Umbilical cord (tissue), 2 donors: ENCODE measurements around the gene MN1. TPM values are rescaled to one million over a fixed set of nuclear protein-coding genes. Genes with fewer than 3 reads are reported as not detected.

Experiments used
- DNase-seq: peaks from one replicate; pipeline ENCODE4 v3.0.0-alpha.2; 2015; ENCODE audit warnings: low spot score
- total RNA-seq: library from RNA; depleted of rRNA; stranded (reverse); fragments of >200 nt; gene quantifications from one replicate; pipeline ENCODE4 v1.2.3, GENCODE V29; 2014; ENCODE audit warnings: low replicate concordance; ENCODE audit not compliant: insufficient read depth

MN1 gene
- total RNA-seq, 1 donor from 2014 or later, result 9.9 TPM

DNA sequence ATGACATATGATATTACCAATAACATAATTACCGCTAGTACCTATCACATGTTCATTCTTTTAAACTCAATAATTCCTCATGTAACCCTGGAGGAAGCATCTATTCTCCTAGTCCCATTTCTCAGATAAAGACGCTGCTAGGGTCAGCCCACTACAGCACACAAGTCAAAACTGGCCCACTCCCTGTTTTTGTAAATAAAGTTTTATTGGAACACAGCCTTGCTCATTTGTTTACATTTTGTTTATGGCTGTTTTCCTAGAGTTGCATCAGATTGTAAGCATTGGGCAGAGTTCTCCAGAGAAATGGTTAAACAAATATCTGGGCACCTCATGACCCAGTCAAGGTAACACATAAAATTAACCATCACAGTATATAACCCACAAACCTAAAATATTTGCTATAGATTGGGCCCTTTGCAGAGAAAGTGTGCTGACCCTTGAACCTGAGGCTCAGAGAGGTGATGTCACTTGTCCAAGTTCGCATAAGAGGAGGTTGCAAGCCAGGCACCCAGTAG, 36.8 kb downstream of the MN1 start:
- DNase-seq, result no peak

DNA sequence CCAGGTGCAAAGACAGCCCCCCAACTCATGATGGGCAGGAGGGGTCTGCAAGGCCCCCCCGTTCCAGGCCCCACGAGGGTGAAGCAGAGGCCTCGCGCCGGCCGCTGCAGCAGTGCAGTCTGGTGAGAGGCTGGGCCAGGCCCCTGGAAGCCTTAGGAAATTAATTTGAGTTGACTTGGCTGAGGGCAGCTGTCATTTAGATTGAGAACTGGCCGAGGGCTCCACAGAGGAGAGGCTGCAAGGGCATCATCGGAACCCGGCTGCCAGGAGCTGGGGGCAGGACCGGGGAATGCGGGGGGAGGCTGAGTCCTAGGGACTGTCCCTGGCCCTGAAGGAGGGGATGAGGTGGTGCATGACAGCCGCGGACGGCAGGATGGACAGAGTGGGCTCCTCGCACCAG, 39.9 kb downstream of the MN1 start:
- no peak for DNase-seq

DNA sequence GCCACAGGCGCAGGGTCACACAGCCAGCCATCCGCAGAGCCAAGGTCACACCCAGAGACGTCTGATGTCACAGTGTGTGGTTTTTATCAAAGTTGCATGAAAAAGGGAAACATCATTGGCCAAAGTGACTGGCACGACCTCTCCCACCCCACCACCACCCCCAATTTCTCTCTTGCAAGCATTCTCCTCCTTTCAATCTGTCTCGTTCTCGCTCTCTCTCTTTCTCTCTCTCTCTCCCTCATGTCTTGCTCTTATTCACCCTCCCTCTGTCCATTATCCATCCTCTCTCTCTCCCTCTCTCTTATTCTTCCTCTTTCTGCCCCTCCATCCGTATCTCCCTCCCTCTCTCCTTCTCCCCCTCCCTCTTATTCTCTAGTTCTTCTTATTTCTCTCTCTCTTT, 40.6 kb downstream of the MN1 start:
- DNase-seq, result no peak

DNA sequence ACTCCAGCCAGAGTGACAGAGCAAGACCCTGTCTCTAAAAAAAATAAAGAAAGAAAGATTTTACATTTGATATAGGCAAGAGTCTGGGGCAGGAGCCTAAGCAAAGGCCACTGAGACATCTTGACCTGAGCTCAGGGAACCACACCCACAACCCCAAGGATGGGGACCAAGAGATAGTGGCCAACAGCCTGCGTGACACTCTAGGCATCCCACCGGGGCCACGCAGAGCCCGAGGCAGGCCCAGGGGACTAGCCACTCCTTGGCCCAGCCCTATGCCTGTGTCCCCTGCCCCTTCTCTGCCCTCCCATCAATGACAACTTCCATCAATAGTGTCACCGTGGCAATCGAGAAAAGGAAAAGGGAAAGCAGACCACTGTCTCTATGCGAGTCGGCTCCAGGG, 41.1 kb downstream of the MN1 start:
- no peak for DNase-seq

DNA sequence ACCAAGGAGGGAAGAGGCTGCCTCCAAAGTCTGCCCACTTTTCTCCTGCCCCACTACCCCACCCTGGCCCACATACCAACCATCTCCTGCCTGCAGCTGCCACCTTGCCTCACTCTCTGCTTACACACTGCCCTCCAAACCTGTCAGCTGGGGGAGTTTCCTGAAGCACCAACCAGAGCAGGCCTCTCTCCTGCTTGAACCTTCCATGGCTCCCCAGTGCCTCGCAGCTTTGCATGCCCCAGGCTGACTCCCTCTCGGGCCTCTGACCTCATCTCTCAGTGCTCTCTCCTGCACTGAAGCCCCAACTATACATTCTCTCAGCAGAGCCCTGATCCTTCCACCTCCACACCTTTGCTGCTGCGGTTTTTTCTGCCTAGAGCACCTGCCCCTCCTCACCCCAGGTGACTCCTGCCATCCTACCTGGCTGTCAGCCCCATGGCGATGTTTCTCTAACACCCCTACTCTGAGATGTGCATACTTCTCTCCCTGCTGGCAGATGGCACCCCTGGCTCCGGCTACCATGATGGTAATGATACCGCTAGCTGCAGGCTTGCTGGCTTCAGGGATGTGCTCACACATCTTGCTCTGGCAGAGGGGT, 43.5 kb downstream of the MN1 start:
- DNase-seq, result no peak

DNA sequence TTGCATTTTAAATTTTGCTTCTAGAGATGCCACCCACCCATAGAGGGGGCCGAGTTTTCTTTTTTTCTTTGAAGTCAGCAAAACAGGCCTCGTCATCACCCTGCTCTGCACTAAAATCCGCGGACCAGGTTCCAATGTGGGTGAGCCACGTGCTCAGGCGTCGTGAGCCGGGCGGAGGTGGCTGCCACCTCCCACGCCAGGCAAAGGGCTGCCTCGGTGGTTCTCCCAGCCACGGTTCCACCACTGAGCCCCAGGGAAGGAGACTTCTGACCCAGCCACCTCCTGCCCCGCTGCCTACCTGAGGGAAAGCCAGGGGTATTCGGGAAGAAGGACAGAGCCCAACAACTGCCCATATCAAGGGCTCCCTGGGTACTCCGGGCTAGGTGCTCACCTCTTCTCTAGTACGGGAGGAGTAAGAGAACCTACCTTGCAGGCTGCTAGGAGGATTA, 45.3 kb downstream of the MN1 start:
- no peak for DNase-seq

DNA sequence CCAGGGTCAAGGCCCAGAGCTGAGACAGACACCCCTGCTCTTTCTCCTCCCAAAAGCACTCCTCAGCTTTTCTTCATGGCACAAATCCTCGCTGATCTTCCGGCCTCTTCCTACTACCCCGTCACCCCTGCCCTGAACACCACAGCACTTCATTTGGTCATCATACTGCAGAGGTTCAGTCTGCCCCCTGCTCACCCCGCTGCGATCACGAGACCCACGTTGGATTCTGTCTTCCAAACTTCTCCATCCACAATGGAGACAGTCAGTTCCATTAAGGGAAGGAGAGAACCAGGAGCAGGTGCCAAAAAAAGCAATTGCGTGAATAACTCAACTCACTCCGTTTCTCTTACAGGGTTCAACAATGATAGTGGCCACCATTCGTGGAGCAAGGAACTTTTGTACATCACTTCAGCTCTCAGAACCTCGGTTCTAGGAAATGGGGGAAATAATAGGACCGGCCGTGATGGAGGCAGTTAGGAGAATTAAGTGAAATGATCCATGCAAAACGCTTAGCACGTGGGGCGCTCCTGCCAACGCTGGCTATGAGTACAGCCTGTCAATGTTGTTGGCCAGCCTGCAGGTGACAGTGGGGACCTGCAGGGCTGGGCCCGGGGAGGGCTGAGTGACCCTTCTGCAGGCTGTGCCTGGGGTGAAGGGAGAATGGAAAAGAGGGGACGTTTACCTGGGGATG, 45.9 kb downstream of the MN1 start:
- no peak for DNase-seq

DNA sequence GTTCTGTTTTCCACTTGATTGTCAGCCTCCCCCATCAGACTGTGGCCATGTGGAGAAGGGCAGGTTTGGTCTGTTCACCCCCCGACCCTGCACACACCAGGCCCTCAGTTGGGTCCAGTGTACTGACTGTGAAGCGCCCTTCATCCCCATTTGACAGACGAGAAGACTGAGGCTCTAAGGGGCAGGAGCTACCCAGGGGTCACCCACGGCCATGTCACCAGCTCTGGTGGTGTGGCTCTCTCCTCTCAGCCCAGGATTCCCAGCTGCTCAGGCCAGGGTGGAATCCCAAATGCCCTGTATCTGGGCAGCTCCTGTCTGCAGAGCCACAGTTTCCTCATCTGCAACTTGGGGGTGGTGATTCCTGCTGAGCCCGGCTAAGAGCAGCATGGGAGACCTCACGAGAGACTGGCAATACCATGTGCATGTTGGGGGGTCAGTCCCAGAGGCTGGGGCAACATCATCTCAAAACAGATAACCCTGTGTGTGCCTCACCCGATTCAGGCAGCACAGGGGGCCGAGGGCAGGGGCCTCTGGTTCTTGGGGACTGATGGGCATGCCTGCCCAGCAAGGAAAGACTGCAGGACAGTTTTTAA, 46.6 kb downstream of the MN1 start:
- no peak for DNase-seq

DNA sequence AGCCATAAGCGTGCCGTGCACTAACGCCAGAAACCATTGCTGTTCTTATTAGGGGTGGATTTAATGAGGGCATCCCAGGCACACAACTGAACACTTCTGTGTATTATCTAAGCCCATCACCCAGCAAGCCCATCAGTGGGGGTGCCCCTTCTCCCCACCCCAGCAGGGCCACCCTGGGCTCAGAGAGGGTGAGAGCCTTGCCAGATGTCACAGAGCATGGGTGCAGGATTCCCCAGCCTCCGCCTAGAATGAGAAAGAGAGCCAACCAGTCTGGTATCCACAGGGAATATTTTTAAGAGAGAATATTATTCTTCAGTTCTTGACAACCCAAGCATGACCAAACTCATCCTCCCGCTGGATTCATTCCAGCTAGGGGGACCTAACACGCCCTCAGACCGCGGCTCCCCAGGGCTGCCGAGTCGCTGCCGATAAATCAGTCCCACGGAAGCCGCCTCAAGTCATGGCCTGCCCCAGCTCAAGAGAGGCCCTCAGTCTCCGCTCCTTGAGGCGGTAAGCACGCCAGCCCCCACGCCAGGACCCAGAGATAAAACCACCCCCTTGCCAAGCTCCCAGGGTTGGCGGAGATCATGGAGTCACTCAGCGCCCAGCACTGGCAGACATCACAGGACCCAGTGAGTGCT, 47.2 kb downstream of the MN1 start:
- DNase-seq, result peak; percentile 88

DNA sequence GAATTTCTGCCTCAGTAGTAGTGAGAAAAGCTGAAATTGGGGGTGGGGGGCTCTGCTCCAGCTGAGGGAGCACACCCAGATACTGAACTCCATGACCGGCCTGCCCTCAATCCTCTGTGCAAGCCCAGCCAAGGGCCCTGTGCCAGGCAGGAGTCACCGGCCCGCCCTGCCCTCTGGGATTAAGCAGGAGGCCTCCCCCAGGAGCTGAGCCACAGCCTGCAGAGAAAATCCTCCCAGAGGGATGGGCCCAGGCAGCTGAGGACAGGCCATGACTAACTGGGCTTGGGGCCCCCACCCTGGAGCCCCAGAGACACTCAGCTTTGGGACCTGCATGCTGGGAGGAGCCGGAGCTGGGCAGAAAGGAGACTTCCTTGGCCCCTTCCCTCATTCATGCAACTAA, 48.8 kb downstream of the MN1 start:
- DNase-seq, result peak; percentile 95

DNA sequence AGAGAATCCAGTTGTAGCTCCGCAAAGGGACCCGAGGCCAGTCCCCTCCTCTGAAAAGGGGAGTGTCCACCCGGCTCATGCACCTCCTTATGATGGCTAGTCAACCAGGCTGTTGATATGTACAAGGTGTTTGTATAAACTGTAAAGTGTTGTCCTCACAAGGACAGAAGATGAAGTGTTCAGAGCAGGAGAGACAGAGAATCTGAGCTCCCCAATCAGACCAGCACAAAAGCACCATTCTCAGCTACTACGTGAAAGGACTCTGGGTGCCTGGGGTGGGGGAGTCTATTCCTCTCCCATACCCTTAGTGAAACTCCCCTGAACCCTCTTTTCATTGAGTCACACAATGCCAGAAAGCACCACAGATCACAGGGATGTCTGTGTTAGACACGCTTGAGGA, 49.4 kb downstream of the MN1 start:
- DNase-seq, result no peak

DNA sequence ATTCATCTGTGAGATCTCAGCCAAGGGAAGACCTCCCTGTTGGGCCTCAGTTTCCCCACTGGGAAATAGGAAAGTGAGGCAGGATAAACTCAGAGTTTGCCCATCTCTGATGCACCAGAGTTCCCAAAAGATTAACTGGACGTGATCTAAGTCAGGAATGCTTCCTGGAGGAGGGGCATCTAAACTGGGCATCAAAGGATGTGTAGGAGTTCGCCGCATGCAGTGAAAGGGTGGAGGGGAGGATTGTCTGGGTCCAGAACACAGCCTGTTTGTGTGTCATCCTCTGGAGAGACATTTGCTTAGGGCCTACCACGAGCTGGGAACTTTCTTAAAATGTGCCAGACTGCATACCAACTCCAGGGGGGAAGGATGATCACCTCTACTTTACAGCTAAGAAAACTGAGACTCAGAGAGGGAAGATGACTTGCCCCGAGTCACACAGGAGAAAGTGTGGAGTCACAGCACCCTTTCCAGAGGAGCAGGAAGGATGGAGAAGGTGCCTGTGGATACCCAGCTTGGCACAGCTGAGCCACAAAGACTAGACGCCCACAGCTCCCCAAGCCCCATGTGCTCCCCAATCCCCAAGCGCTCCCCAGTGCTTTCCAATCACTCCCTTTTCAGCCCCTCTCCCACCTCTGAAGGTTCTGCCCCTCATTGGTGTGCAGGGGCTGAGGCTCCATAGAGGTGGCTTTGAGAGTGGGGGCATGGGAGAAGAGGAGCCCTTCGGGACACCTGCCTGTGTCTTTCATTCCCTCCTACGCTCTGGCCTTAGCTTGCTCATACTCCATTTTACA, 50.1 kb downstream of the MN1 start:
- DNase-seq, result no peak

DNA sequence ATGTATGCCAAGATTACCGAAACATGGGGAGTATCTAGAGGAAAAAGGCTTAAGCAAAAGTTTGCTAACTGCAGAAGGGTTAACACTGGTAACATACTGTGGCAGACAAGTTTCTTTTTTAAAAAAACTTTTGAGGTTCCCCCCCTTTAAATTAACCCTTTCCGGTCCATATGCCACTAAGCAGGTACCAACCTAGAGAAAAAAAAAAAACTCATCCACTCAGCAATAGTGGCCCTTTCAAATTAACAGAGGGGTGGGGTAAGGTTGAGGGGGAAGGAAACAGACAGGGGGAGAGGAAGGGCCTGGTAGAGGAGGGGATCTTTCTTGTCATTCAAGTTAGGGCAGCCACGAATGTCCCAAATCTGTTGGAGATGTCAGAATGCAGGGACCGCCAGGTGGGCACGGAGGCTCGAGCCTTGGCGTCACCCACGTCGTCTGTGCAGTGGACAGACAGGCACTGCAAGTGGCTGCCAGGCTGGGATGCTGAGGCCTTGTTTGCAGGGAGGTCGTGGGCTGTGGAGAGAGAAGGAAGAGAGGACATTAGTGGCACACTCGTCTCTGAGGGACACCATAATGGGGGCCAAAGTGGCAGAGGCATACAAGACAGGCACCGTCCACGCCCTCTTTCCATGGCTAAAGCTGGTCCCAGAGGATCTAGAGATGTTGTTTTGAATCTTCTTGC, 50.8 kb downstream of the MN1 start:
- peak; percentile 43 for DNase-seq

DNA sequence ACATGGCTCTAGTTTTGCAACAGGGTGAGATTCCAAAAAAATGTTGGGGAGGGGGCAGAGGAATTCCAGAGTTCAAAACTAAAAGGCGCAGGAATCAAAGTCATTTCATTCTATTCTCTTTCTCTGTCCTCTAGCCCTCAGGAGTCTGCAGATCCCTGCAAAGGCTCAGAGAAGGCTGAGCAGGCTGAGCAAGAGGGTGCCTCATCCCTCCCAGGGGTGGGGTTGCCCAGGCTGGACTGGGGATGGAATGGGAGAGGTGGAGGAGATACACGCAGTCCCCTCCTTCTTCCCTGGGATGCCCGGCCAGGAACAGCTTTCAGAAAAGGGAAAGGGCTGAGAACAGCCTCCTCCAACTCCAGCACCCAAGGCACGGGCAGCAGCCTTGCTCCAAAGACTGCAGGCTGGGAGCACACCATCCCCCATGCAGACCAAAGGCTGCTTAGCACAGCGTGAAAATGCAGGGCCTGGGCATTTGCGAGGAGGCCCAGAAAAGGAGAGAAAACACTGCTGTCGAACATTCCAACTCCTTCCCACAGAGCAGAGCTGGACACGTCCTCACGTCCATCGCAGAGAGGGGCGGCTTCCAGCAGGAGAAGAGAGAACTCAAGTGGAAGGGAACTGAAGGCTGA, 51.8 kb downstream of the MN1 start:
- peak; percentile 95 for DNase-seq

DNA sequence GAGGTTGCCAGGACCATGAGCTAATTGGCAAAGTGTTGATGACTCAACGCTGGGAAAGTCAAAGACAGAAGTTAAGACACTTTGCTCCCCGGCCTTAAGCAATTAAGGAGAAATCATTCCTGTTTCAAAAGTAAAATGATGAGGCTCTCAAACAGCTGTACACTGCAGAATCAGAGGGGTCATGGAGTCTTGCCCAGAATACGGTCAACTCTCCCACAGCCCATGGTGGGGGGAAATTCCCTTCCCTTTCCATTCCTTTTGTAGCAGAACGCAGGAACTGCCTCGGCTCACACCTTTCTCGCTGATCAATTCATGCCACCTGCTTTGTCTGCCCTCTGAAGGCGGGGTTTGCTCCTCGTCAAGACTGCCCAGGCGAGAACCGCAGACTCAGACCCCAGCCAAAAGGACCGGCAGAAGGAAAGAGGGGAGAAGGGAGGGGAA, 52.8 kb downstream of the MN1 start:
- DNase-seq, result peak; percentile 63

DNA sequence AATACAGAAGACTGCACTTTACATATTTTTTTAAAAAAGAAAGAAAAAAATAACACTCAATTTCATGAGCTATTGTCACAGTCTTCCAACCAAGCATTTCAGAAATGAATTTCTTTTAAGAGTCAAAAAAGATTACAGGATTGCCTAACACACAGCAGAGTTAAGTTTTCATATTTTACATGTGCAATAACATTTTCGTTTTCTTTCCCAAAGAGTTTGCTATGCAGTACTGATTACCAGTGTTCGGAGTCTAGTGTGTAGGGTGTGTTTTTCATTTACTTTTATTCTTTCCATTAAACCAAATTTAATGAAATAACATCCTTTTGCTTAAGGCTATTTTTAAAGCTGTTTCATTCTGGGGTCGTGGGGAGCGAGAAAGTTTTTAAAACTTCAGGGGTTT, 53.2 kb downstream of the MN1 start:
- peak; percentile 57 for DNase-seq

DNA sequence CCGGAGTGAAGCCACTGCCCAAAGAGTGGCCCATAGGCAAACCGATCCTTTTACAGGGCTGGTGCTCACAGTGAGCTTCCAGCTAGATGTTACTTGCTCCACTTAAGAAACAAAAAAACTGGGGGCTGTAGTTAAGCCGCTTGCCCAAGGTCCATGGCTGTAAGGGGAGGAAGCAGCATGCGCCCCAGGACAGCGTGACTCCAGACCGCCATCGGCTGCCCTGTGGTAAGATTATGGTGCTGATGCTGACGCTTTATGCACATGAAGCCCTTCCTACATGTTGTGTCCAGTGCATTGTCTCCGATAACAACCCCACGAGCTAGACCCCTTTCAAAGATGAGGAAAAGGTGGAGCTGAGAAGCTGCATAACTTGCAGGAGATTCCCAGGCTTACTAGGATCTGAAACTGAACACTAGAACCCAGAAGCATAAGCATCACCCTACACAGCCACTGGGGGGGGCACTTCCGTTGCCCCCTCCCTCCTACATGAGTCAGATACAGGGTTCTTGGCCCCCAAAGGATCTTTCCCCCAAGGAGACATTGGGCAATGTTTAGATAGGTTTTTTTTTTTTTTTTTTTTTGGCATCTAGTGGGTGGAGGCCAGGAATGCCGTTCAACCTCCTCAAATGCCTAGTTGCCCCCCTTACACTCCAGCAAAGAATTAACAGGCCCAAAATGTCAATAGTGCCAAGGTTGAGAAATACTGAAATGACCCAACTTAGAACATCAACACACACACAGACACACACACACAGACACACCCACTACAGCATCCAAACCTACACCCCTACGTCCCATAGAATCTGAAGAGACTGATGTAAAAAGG, 53.9 kb downstream of the MN1 start:
- DNase-seq, result no peak

DNA sequence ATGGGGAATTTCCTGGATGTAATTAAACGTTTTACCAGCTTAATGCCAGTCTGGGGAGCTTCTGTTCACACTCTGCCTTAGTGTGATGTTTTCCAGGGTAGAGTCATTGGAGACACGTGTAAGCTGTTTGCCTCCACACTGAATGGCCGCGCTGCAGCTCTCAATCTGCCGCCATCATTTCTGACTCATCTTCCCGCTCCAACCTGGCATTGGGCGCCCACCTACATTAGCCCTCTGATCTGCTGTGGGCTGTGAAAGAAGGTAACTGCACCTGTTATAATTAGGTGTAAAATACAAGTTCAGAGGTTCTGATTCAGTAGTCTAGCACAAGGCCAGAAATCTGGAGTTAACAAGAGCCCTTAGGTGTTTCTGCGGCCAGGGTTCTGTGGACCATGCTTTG, 54.6 kb downstream of the MN1 start:
- no peak for DNase-seq

DNA sequence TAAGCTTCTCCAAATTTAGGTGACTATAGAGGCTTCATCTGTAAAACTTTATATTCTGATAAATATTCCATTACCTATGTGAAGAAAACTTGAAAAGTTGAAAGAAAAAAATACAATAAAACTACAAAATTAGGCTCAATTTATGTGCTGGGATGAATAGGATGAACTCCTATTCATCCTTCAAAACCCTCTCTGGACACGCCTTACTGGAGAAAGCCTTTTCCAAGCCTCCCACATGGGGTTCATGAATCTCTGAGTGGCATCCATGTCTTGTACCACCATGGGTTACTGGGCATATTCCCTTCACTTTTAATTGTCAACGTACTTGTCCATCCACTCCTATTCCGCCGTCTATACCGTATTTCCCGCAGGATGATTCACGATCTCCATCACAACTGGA, 55.7 kb downstream of the MN1 start:
- no peak for DNase-seq

DNA sequence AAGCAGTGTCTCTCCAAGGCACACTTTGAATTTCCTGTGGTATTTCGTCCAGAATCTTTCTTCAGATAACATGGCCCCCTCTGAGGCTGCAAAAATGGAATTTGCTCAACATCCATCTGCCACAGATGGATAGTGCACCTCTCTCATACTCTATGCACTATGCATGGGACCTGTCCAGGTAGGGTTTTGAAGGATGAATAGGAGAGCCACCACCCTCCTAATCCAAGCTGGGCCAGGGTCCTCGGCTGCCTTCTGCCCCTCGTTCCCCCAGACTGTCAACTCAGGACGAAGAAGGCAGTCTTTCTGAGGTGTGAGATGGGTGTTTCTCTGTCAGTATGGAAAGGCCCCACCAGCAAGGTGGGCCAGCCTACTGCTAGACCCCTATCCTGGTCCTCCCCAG, 56.4 kb downstream of the MN1 start:
- DNase-seq, result no peak
